LNCaP clone FGC (cell line): Measurements from ENCODE around the gene TNFAIP8.

ENCODE experiments used
- DNase-seq: peaks from one replicate; pipeline ENCODE4 v3.0.0-alpha.2; 2011; ENCODE audit warnings: low read depth
- H3K4me3 ChIP-seq: 2 replicates; pipeline ENCODE4 v1.5.1; 2011; ENCODE audit warnings: mild to moderate bottlenecking, low read depth, low read length, control low read depth
- TF ChIP-seq, protein P1 (sequence below): IDR thresholded peaks from 2 replicates; pipeline ENCODE4 v1.5.1; 2012; ENCODE audit warnings: mild to moderate bottlenecking; ENCODE audit not compliant: control insufficient read depth, insufficient read depth; ENCODE audit errors: extremely low read depth

TNFAIP8 gene

DNA sequence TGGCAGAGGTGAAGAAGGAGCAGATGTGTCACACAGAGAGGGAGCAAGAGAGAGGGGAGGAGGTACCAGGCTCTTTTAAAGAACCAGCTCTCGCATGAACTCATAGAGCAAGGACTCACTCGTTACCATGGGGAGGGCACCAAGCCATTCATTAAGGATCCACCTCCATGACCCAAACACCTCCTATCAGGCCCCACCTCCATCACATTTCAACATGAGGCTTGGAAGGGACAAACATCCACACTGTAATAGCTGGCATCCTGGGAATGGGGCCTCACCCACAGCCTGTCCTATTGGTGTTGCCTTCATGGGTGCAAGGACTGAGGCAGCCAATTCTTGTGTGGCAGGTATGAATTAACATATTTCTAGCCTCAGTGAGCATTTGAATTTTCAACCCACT lies 11.6 kb upstream of the TNFAIP8 start:
- no peak overlapping the region for H3K4me3 ChIP-seq
- no peak for DNase-seq
- TF ChIP-seq, protein P1, sequence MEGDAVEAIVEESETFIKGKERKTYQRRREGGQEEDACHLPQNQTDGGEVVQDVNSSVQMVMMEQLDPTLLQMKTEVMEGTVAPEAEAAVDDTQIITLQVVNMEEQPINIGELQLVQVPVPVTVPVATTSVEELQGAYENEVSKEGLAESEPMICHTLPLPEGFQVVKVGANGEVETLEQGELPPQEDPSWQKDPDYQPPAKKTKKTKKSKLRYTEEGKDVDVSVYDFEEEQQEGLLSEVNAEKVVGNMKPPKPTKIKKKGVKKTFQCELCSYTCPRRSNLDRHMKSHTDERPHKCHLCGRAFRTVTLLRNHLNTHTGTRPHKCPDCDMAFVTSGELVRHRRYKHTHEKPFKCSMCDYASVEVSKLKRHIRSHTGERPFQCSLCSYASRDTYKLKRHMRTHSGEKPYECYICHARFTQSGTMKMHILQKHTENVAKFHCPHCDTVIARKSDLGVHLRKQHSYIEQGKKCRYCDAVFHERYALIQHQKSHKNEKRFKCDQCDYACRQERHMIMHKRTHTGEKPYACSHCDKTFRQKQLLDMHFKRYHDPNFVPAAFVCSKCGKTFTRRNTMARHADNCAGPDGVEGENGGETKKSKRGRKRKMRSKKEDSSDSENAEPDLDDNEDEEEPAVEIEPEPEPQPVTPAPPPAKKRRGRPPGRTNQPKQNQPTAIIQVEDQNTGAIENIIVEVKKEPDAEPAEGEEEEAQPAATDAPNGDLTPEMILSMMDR = no peak

GRCh38 chr5:119345861-119346260 lies 10.0 kb upstream of the TNFAIP8 start:
- no peak for DNase-seq
- no peak overlapping the region for H3K4me3 ChIP-seq
- TF ChIP-seq, protein P1 = no peak

DNA sequence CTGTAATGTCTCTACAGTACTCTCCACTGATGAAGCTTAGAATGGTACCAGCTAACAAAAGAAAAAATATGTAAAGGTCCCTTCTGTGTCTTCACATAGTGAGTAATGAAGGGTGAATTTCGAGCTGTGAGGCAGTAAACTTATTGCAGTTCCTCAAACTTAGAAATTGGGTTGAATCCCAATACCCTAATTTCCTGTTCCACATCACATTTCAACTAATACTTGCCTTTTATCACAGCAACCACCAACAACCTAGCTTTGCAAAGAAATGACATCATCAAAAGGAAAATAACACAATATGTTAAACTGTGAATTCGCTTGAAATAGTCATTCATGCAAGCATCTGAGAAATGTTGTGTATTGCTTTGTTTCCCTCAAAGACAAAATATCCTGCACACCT lies 9.4 kb upstream of the TNFAIP8 start:
- no peak for DNase-seq
- TF ChIP-seq, protein P1 = no peak
- H3K4me3 ChIP-seq = no peak overlapping the region

GRCh38 chr5:119347574-119347973 lies 8.2 kb upstream of the TNFAIP8 start:
- DNase-seq = no peak
- TF ChIP-seq, protein P1 = no peak
- no peak overlapping the region for H3K4me3 ChIP-seq

- no peak overlapping the region for H3K4me3 ChIP-seq
- DNase-seq = no peak
- TF ChIP-seq, protein P1 = no peak
Observed at GRCh38 chr5:119347991-119348390, 7.8 kb upstream of the TNFAIP8 start.

DNA sequence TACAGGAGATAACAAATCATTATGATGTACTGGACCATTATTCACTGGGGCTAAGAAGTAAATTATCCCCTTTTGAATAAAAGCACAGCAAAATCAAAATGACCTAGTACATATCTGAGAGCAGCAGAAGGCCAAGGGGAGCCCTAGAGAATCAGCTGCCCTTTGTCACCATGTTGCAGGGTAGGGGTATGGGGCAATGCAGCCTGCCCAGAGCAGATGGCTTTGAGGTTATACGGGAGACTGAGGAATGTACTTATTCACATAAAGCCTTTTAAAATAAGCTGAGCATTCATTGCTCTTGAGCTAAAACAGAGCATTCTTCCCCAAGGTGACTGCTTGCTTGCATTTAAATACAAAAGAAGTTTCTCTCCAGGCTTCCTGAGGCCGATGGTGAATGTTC lies 2.6 kb upstream of the TNFAIP8 start:
- no peak for DNase-seq
- no peak overlapping the region for H3K4me3 ChIP-seq
- TF ChIP-seq, protein P1 = no peak

DNA sequence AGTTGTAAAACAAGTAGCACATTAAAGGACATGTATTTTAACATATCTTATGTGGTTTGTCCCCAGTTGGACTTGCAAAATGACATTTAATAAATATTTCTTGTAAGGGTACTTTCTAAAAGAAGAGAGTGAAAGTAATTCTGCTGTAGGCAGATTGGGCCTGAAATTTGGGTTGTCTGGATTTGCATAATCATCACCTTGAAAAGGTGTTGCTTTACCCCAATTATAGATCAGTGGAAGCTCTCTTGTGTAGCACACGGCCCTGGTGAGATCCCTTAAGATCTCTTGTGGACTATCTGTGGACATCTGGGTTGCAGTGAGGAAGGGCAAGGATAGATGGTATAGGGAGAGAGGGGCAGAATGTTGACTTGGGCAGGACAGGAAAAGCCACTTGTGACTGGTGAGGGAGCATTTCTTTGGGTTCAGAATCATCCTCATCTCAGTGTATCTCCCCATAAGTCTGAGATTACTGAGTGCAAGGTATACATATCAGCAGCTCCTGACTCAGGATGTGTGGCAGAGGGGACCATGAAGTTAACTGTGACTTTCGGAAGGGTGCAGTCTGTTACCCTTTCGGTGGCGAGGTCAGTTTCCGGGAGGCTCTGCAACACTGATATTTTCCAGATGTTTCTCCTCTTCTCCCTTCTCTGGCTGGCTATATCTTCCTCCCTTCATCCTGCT lies 2.0 kb upstream of the TNFAIP8 start:
- no peak overlapping the region for H3K4me3 ChIP-seq

More for the DNA sequence above, 2.0 kb upstream of the TNFAIP8 start:
- TF ChIP-seq, protein P1 = no peak
- no peak for DNase-seq
